ENCODE measurements around the gene ZFP64. TPM values are rescaled to one million over a fixed set of nuclear protein-coding genes. Genes with fewer than 3 reads are reported as not detected.
A peak's percentile ranks its signal among the peaks of the same experiment; 100 is the strongest.
"Not testable (repeated sequence)": the region's sequence is repeated elsewhere in the genome, so short reads cannot be mapped to it uniquely, and the experiment has no call there.

The ZFP64 gene
- total RNA-seq, 1 experiment from 2014 or later = 8.3 TPM

DNA sequence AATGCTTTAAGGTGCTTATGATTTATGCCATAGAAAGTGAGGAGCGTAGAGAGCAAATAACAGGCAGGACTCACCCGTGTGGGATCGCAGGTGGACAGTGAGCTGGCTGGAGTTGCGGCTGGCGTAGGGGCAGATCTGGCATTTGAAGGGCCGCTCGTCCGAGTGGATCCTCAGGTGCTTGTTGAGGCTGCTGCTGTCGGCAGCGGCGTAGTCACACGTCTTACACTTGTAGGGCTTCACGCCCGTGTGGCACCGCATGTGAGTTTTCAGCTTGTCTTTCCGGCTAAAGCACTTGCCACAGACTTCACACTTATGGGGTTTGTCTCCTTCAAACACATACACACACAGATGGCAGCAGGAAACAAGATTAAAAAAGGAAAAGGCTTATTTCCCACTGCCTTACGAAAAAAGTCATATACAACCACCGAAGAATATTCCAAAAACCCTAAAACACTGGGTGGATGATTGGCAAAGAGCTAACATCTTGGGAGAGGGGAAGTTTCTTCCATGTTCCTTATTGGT is 31.5 kb downstream of the ZFP64 start:
- no peak for DNase-seq (ENCODE audit: low read depth)

DNA sequence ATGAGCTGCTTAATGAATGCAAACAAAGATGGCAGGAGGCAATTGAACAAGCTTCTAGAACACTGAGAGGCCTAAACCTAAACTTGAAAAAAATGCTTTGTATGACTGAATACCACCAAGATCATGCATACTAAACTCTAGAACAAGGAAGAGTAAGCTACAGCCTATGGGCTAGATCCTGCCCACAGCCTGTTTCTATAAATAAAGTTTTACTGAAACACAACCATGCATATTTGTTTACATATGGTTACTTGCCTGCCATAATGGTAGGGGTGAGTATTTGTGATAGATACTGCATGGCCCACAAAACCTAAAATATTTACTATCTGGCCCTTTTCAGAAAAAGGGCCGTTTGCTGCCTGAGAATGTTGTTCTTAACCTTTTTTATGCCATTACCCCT is 37.0 kb downstream of the ZFP64 start:
- no peak for DNase-seq (ENCODE audit: low read depth)

GRCh38 chr20:52153896-52154295 is 37.7 kb downstream of the ZFP64 start:
- no peak for DNase-seq (ENCODE audit: low read depth)

DNA sequence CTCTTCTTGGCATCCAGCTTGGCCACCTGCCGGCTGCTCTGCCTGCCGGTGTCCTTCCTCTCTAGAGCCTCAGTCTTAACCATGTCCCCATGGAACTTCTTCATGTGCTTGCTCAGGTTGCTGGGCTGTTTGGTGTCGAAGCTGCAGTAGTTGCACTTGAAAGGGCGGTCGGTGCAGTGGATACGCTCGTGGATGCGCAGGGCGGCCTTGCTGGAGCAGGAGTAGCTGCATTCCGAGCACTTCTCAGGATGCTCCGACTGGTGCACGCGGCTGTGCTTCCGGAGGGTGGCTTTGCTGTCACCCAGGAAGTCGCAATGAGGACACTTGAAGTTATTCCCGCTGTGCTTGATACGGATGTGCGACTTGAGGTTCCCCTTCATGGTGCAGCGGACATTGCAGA is 38.7 kb downstream of the ZFP64 start:
- no peak for DNase-seq (ENCODE audit: low read depth)

DNA sequence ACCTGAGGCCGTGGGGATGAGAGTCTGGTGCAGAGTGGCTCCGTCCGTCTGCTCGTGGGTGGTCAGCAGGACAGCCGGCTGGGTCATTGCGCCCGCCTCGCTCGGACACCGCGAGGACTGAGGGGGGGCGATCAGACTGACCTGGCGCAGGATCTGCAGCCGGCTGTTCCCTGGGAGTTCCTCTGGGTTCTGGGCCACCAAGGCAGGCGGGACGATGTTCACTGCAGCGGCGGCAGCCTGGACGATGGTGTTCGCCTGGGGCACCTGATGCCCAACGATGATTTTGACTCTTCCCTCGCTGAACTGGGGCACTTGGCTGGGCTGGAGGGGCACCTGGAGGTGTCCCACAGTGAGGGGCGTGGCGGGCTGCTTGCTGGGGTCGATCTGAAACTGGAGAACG is 39.2 kb downstream of the ZFP64 start:
- no peak for DNase-seq (ENCODE audit: low read depth)

GRCh38 chr20:52150440-52151258 is 40.9 kb downstream of the ZFP64 start:
- DNase-seq (ENCODE audit: low read depth) = peak; percentile 39

DNA sequence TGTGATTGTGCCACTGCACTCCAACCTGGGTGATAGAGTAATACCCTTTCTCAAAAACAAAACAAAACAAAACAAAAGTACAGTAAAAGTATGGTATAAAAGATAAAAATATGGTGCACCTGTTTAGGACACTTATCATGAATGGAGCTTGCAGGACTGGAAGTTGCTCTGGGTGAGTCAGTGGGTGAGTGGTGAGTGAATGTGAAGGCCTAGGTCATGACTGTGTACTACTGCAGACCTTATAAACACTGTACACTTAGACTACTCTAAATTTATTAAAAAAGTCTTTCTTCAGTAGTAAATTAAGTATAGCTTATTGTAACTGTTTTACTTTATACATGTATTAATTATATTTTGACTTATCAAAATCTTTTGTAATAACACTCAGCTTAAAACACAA is 46.0 kb downstream of the ZFP64 start:
- DNase-seq (ENCODE audit: low read depth) = peak; percentile 32

DNA sequence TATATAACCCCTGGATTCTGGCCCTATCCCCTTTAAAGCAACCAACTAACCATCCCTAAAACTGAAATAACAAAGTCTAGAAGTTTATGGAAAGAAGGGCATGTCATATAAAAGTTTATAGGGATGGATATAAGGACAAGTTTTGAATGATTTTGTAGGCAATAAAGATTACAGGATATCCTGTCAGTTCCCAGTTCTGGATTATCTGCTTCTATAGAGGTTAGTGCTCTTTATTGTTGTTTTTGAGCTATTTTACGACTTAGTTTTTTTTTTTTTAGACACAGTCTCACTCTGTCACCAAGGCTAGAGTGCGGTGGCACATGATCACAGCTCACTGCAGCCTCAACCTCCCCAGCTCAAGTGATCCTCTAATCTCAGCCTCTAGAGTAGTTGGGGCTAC is 48.3 kb downstream of the ZFP64 start:
- no peak for DNase-seq (ENCODE audit: low read depth)

- no peak for DNase-seq (ENCODE audit: low read depth)
Measured at GRCh38 chr20:52142757-52143156, 48.8 kb downstream of the ZFP64 start.

- no peak for DNase-seq (ENCODE audit: low read depth)
Measured at GRCh38 chr20:52139986-52140385, 51.6 kb downstream of the ZFP64 start.

DNA sequence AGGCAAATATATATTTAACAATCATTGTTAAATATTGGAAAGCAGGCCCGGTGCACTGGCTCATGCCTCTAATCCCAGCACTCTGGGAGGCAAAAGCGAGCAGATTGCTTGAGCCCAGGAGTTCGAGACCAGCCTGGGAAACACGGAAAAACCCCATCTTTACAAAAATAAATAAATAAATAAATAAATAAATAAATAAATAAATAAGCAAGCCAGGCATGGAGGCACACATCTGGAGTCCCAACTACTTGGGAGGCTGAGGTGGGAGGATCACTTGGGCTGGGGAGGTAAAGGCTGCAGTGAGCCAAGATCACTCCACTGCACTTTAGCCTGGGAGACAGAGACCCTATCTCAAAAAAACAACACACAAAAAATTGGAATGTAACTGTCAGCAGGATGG is 53.7 kb downstream of the ZFP64 start:
- no peak for DNase-seq (ENCODE audit: low read depth)

GRCh38 chr20:52133714-52134113 is 57.9 kb downstream of the ZFP64 start:
- DNase-seq (ENCODE audit: low read depth) = not testable (repeated sequence)

DNA sequence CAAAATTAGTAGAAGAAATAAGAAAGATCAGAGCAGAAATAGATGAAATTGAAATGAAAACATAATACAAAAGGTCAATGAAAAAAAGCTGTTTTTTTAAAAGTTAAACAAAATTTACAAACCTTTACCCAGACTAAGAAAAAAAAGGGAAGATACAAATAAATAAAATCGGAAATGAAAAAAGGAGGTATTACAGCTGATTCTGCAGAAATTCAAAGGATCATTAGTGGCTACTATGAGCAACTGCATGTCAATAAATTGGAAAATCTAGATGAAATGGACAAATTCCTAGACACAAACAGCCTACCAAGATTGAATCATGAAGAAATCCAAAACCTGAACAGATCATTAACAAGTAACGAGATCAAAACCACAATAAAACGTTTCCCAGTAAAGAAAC is 59.2 kb downstream of the ZFP64 start:
- DNase-seq (ENCODE audit: low read depth) = no peak

DNA sequence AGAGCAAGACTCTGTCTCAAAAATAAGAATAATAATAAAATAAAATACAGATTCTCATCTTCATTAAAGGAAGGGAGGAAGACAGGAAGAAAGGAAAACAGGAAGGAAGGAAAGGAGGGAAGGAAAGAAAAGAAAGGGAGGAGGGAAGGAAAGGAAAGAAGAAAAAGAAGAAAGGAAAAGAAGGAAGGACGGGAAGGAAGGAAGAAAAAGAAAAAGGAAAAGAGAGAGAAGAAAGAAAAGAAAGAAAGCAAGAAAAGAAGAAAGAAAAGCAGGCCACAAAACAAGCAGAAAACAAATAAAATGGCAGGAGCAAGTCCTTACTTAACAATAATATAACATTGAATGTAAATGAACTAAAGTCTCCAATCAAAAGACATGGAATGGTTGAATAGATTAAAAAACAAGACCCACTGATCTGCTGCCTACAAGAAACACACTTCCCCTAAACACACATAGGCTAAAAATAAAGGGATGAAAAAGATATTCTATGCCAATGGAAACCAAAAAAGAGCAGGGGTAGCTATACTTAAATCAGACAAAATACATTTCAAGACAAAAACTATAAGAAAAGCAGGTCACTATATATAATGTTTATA is 60.4 kb downstream of the ZFP64 start:
- DNase-seq (ENCODE audit: low read depth) = no peak

- no peak for DNase-seq (ENCODE audit: low read depth)
Measured at GRCh38 chr20:52130406-52130805, 61.2 kb downstream of the ZFP64 start.

DNA sequence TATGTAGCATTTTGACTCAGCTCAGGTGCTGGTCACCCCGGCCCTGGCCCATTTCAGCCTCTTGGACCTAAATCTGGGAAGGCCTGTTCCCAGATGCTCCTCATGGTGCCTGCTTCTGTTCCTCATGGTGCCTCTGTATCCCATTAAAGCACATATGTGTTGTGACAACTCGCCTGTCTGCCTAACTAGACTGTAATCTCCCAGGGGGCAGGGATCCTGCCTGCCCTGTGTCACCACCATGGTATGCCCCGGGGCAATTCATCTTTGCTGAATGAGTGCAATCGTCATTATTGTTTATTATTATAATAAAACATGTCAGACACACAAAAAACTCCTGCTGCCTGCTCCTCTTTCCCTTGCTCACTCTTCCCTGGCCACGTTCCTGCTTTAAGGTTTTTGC is 62.0 kb downstream of the ZFP64 start:
- DNase-seq (ENCODE audit: low read depth) = no peak

GRCh38 chr20:52127309-52127708 is 64.3 kb downstream of the ZFP64 start:
- no peak for DNase-seq (ENCODE audit: low read depth)

GRCh38 chr20:52124821-52125220 is 66.8 kb downstream of the ZFP64 start:
- peak; percentile 59 for DNase-seq (ENCODE audit: low read depth)

GRCh38 chr20:52118696-52119095 is 72.9 kb downstream of the ZFP64 start:
- DNase-seq (ENCODE audit: low read depth) = no peak

DNA sequence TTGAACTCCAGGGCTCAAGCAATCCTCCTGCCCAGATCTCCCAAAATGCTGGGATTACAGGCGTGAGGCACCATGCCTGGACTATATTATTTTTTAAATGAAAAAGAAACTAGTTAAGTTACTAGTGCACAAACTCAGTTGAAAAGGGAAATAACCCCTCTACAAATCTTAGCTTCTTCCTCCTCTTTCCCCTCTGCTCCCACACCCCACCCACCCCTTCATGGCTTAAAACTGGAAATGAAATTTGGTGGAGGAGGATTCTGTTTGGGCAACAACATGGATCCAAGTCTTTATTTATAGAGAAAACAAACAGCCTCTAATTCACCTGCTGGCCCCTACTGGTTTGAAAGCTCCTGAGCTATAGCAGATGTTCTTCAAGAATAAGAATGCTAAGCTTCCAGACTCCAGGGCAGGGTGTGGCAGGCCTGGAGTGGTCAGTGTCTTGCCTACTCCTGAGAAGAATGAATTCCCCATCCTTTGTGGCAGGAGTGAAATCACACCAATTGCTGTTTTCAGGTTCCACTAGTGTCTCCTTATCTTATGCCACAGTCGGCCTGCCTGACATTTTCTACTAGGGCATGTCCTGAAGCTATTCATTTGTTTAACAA is 73.5 kb downstream of the ZFP64 start:
- DNase-seq (ENCODE audit: low read depth) = no peak

- no peak for DNase-seq (ENCODE audit: low read depth)
Measured at GRCh38 chr20:52110456-52110855, 81.1 kb downstream of the ZFP64 start.
